Measurements from ENCODE around the gene PTPRN2.

- TF ChIP-seq CTCF (IDR thresholded peaks at IDR 0.05; ENCODE audit: low read depth, low read length) (no peak), MYC (IDR thresholded peaks at IDR 0.05; ENCODE audit: low read depth, low read length) (no peak), POLR2A (IDR thresholded peaks at IDR 0.05; ENCODE audit: extremely low read depth, insufficient read length) (no peak)
Observed at GRCh38 chr7:158067219-158067930, 520.2 kb downstream of the PTPRN2 start.
